HG03439 (cell line): Measurements from ENCODE around the gene SYNE2.

ENCODE experiments used
- ATAC-seq: cut with Tn5 transposase; IDR thresholded peaks from one replicate; pipeline ENCODE4 v1.9.1; 2021; ENCODE audit warnings: mild to moderate bottlenecking, moderate library complexity; ENCODE audit not compliant: unreplicated experiment

SYNE2 gene

GRCh38 chr14:63908667-63909264, 56.0 kb downstream of the SYNE2 start:
- ATAC-seq, result no peak

- no peak for ATAC-seq
These were observed 57.2 kb downstream of the SYNE2 start for GRCh38 chr14:63909984-63910383.

GRCh38 chr14:63910583-63911363, 58.0 kb downstream of the SYNE2 start:
- no peak for ATAC-seq

- no peak for ATAC-seq
These were observed 58.6 kb downstream of the SYNE2 start for GRCh38 chr14:63911404-63911803.

- ATAC-seq, result no peak
These were observed 59.5 kb downstream of the SYNE2 start for GRCh38 chr14:63912286-63912685.

- ATAC-seq, result no peak
These were observed 65.6 kb downstream of the SYNE2 start for GRCh38 chr14:63918411-63918810.

- ATAC-seq, result no peak
These were observed 70.1 kb downstream of the SYNE2 start for GRCh38 chr14:63922696-63923421.

- no peak for ATAC-seq
These were observed 70.6 kb downstream of the SYNE2 start for GRCh38 chr14:63923422-63923752.

GRCh38 chr14:63924375-63924774, 71.6 kb downstream of the SYNE2 start:
- ATAC-seq, result no peak

GRCh38 chr14:63926641-63927040, 73.8 kb downstream of the SYNE2 start:
- no peak for ATAC-seq

GRCh38 chr14:63928744-63929174, 76.0 kb downstream of the SYNE2 start:
- ATAC-seq, result no peak

GRCh38 chr14:63933110-63933509, 80.3 kb downstream of the SYNE2 start:
- no peak for ATAC-seq

GRCh38 chr14:63933711-63934110, 80.9 kb downstream of the SYNE2 start:
- ATAC-seq, result no peak

- ATAC-seq, result no peak
These were observed 85.6 kb downstream of the SYNE2 start for GRCh38 chr14:63938198-63939005.

GRCh38 chr14:63939006-63939270, 86.1 kb downstream of the SYNE2 start:
- no peak for ATAC-seq

GRCh38 chr14:63940387-63940786, 87.6 kb downstream of the SYNE2 start:
- no peak for ATAC-seq

- ATAC-seq, result no peak
These were observed 88.2 kb downstream of the SYNE2 start for GRCh38 chr14:63941023-63941422.

- no peak for ATAC-seq
These were observed 96.9 kb downstream of the SYNE2 start for GRCh38 chr14:63949696-63950095.

GRCh38 chr14:63951021-63951420, 98.2 kb downstream of the SYNE2 start:
- no peak for ATAC-seq

- ATAC-seq, result no peak
These were observed 98.6 kb downstream of the SYNE2 start for GRCh38 chr14:63951429-63951828.
